Measurements from ENCODE around the gene EGFL7. TPM values are rescaled to one million over a fixed set of nuclear protein-coding genes. Genes with fewer than 3 reads are reported as not detected.

Gene EGFL7
- total and polyA plus RNA-seq, 2 donors (not counting 1 experiment from before 2014, with no cell fraction given): 4.2 to 7.9 TPM

GRCh38 chr9:136650021-136650420 lies 12.7 kb upstream of the EGFL7 start:
- DNase-seq (ENCODE audit: low read depth in 2 of 2): no peak
- H3K9ac ChIP-seq (ENCODE audit: insufficient read depth, low read length): no peak overlapping the region
- no peak overlapping the region for H3K27ac ChIP-seq (ENCODE audit: insufficient read depth, low read length)
- no peaks in the 10 kb centered on the region for H3K9me3 ChIP-seq (ENCODE audit: control insufficient read depth, insufficient read depth, low read depth, low read length)
- H3K79me2 ChIP-seq (ENCODE audit: control insufficient read depth, insufficient read depth, low read length): no peaks in the 10 kb centered on the region
- no peak overlapping the region for H3K4me3 ChIP-seq (replicated peaks in 1 of 4; ENCODE audit: control extremely low read depth in 1 of 4, insufficient read depth in 1 of 4, low read depth in 3 of 4, low read length in 4 of 4)
- TF ChIP-seq CTCF (conservative IDR thresholded peaks at IDR 0.05 in 1 of 2, IDR thresholded peaks at IDR 0.05 in 1 of 2; ENCODE audit: low read depth in 1 of 2, low read length in 2 of 2) (no peak), EZH2 (IDR thresholded peaks at IDR 0.05; ENCODE audit: low read length, missing control alignments) (no peak)
- H4K20me1 ChIP-seq (ENCODE audit: control insufficient read depth, extremely low read depth, insufficient read depth, low read length): no peaks in the 10 kb centered on the region
- H3K27me3 ChIP-seq (ENCODE audit: control insufficient read depth, insufficient read depth, low read length): no peaks in the 10 kb centered on the region
- peaks cover 2% of the 10 kb centered on the region for H3K4me1 ChIP-seq (ENCODE audit: control insufficient read depth, extremely low read depth, insufficient read depth, low read length)
- no peak overlapping the region for H3K4me2 ChIP-seq (ENCODE audit: extremely low read depth, insufficient read depth, low read length)
- no peaks in the 10 kb centered on the region for H3K36me3 ChIP-seq (ENCODE audit: control insufficient read depth, insufficient read depth, low read length)
- H2AFZ ChIP-seq (ENCODE audit: low read length): no peak overlapping the region

- no peak overlapping the region for H3K4me2 ChIP-seq (ENCODE audit: extremely low read depth, insufficient read depth, low read length)
- H3K4me1 ChIP-seq (ENCODE audit: control insufficient read depth, extremely low read depth, insufficient read depth, low read length): no peaks in the 10 kb centered on the region
- TF ChIP-seq EZH2 (IDR thresholded peaks at IDR 0.05; ENCODE audit: low read length, missing control alignments) (no peak), CTCF (conservative IDR thresholded peaks at IDR 0.05 in 1 of 2, IDR thresholded peaks at IDR 0.05 in 1 of 2; ENCODE audit: low read depth in 1 of 2, low read length in 2 of 2) (no peak)
- H3K9me3 ChIP-seq (ENCODE audit: control insufficient read depth, insufficient read depth, low read depth, low read length): no peaks in the 10 kb centered on the region
- H3K79me2 ChIP-seq (ENCODE audit: control insufficient read depth, insufficient read depth, low read length): no peaks in the 10 kb centered on the region
- no peaks in the 10 kb centered on the region for H3K27me3 ChIP-seq (ENCODE audit: control insufficient read depth, insufficient read depth, low read length)
- no peak for DNase-seq (ENCODE audit: low read depth in 2 of 2)
- no peak overlapping the region for H3K9ac ChIP-seq (ENCODE audit: insufficient read depth, low read length)
- H4K20me1 ChIP-seq (ENCODE audit: control insufficient read depth, extremely low read depth, insufficient read depth, low read length): no peaks in the 10 kb centered on the region
- H3K4me3 ChIP-seq (replicated peaks in 1 of 4; ENCODE audit: control extremely low read depth in 1 of 4, insufficient read depth in 1 of 4, low read depth in 3 of 4, low read length in 4 of 4): no peak overlapping the region
- no peaks in the 10 kb centered on the region for H3K36me3 ChIP-seq (ENCODE audit: control insufficient read depth, insufficient read depth, low read length)
- no peak overlapping the region for H2AFZ ChIP-seq (ENCODE audit: low read length)
- no peak overlapping the region for H3K27ac ChIP-seq (ENCODE audit: insufficient read depth, low read length)
Observed at GRCh38 chr9:136650648-136651047, 12.1 kb upstream of the EGFL7 start.

- no peak overlapping the region for H3K27ac ChIP-seq (ENCODE audit: insufficient read depth, low read length)
- H4K20me1 ChIP-seq (ENCODE audit: control insufficient read depth, extremely low read depth, insufficient read depth, low read length): no peaks in the 10 kb centered on the region
- H3K9me3 ChIP-seq (ENCODE audit: control insufficient read depth, insufficient read depth, low read depth, low read length): no peaks in the 10 kb centered on the region
- no peaks in the 10 kb centered on the region for H3K36me3 ChIP-seq (ENCODE audit: control insufficient read depth, insufficient read depth, low read length)
- TF ChIP-seq EZH2 (IDR thresholded peaks at IDR 0.05; ENCODE audit: low read length, missing control alignments) (no peak), CTCF (conservative IDR thresholded peaks at IDR 0.05 in 1 of 2, IDR thresholded peaks at IDR 0.05 in 1 of 2; ENCODE audit: low read depth in 1 of 2, low read length in 2 of 2) (no peak)
- H2AFZ ChIP-seq (ENCODE audit: low read length): no peak overlapping the region
- no peaks in the 10 kb centered on the region for H3K79me2 ChIP-seq (ENCODE audit: control insufficient read depth, insufficient read depth, low read length)
- no peak overlapping the region for H3K4me2 ChIP-seq (ENCODE audit: extremely low read depth, insufficient read depth, low read length)
- no peaks in the 10 kb centered on the region for H3K27me3 ChIP-seq (ENCODE audit: control insufficient read depth, insufficient read depth, low read length)
- no peaks in the 10 kb centered on the region for H3K4me1 ChIP-seq (ENCODE audit: control insufficient read depth, extremely low read depth, insufficient read depth, low read length)
- H3K9ac ChIP-seq (ENCODE audit: insufficient read depth, low read length): no peak overlapping the region
- no peak overlapping the region for H3K4me3 ChIP-seq (replicated peaks in 1 of 4; ENCODE audit: control extremely low read depth in 1 of 4, insufficient read depth in 1 of 4, low read depth in 3 of 4, low read length in 4 of 4)
- DNase-seq (ENCODE audit: low read depth in 2 of 2): no peak
Observed at GRCh38 chr9:136651860-136652259, 10.9 kb upstream of the EGFL7 start.

Data from fibroblast of lung (primary cell).